Gastroesophageal sphincter (tissue), 4 donors: ENCODE results near the gene FCGBP. TPM values are rescaled to one million over a fixed set of nuclear protein-coding genes. Genes with fewer than 3 reads are reported as not detected.
"Not testable (repeated sequence)": the region's sequence is repeated elsewhere in the genome, so short reads cannot be mapped to it uniquely, and the experiment has no call there.

Source experiments
- ATAC-seq: fragments of 150-250 bp; one replicate; pipeline ENCODE4 v1.9.1; 2016; ENCODE audit warnings: mild to moderate bottlenecking, moderate library complexity
- H3K27ac ChIP-seq, 4 donors: fragments of 200-600 bp; sonication (generic) in 3 of 4; 1 replicate in 3 of 4; 2 replicates in 1 of 4; pipeline ENCODE4 v1.5.1; 2016 to 2019
- H3K27me3 ChIP-seq: fragments of 200-600 bp; sonication (generic); one replicate; pipeline ENCODE4 v1.5.1; 2019
- H3K36me3 ChIP-seq, 2 donors: fragments of 200-600 bp; sonication (generic); one replicate each; pipeline ENCODE4 v1.5.1; 2019; ENCODE audit warnings: control low read depth in 1 of 2
- H3K4me1 ChIP-seq, 3 donors: fragments of 200-600 bp; sonication (generic); 1 replicate in 2 of 3; 2 replicates in 1 of 3; pipeline ENCODE4 v1.5.1; 2016 to 2019; ENCODE audit warnings: control low read depth in 2 of 3
- H3K4me3 ChIP-seq, 2 donors: fragments of 200-600 bp; sonication (generic); one replicate each; pipeline ENCODE4 v1.5.1; 2019; ENCODE audit warnings: mild to moderate bottlenecking in 1 of 2, moderate library complexity in 1 of 2
- H3K9me3 ChIP-seq, 3 donors: fragments of 200-600 bp; sonication (generic); one replicate each; pipeline ENCODE4 v1.5.1; 2017 to 2019; ENCODE audit warnings: control low read depth in 2 of 3
- CTCF ChIP-seq, 4 experiments: fragments of 200-600 bp in 2 of 4; fragments of 450-650 bp in 2 of 4; sonication (generic) in 1 of 4; IDR thresholded peaks; one replicate each; pipeline ENCODE4 v1.5.1; 2017 to 2019; ENCODE audit warnings: antibody characterized with exemption in 4 of 4, mild to moderate bottlenecking in 2 of 4, moderate library complexity in 2 of 4
- EP300 ChIP-seq: sonication (generic); formaldehyde crosslinking; IDR thresholded peaks from one replicate; pipeline ENCODE4 v1.6.1; 2017; ENCODE audit warnings: antibody characterized with exemption, mild to moderate bottlenecking
- POLR2A ChIP-seq, 2 donors: fragments of 450-650 bp; IDR thresholded peaks; one replicate each; pipeline ENCODE4 v1.6.1; 2017; ENCODE audit warnings: antibody characterized with exemption in 2 of 2, mild to moderate bottlenecking in 2 of 2, moderate library complexity in 1 of 2
- POLR2AphosphoS5 ChIP-seq: sonication (generic); formaldehyde crosslinking; IDR thresholded peaks from one replicate; pipeline ENCODE4 v1.6.1; 2017; ENCODE audit warnings: antibody characterized with exemption
- WGBS, 2 donors: methylation state at CpG; one replicate each; pipeline ENCODE4 v1.1.5; 2018; ENCODE audit warnings: low coverage in 1 of 2; 5-methylcytosine and 5-hydroxymethylcytosine counted together
- total RNA-seq, 4 donors: library from RNA; depleted of rRNA; stranded (reverse); fragments of >200 nt; gene quantifications; one replicate each; pipeline ENCODE4 v1.1.0, GENCODE V29; 2016

FCGBP gene
- total RNA-seq, 4 donors from 2014 or later = 0.31 to 69.1 (median 8.2) TPM

GRCh38 chr19:39969266-39969665 is 34.8 kb upstream of the FCGBP start:
- TF ChIP-seq POLR2AphosphoS5 (no peak), CTCF (IDR thresholded peaks at IDR 0.05) (no peak), EP300 (no peak)
- H3K4me1 ChIP-seq = peaks cover 0 to 36% (median 8%) of the 10 kb centered on the region in 3 donors
- H3K27ac ChIP-seq = no peak overlapping the region
- no peaks in the 10 kb centered on the region for H3K27me3 ChIP-seq
- WGBS, 2 donors = 83 to 87% methylated on average over 6 of the region's 6 CpGs
- peaks cover 0 to 22% of the 10 kb centered on the region in 2 donors for H3K36me3 ChIP-seq
- no peak for ATAC-seq
- H3K4me3 ChIP-seq = no peak overlapping the region
- no peaks in the 10 kb centered on the region for H3K9me3 ChIP-seq

GRCh38 chr19:39968789-39969188 is 34.4 kb upstream of the FCGBP start:
- peaks cover 0 to 17% of the 10 kb centered on the region in 2 donors for H3K36me3 ChIP-seq
- H3K27me3 ChIP-seq = no peaks in the 10 kb centered on the region
- H3K27ac ChIP-seq = no peak overlapping the region
- WGBS, 2 donors = 100% methylated on average over 1 of the region's 15 CpGs; no CpG with 5 or more reads in 1 of the 2 donors
- no peak for TF ChIP-seq POLR2AphosphoS5
- no peaks in the 10 kb centered on the region for H3K9me3 ChIP-seq
- ATAC-seq = no peak
- no peak overlapping the region for H3K4me3 ChIP-seq
- peaks cover 0 to 36% (median 8%) of the 10 kb centered on the region in 3 donors for H3K4me1 ChIP-seq

GRCh38 chr19:39967561-39967960 is 33.1 kb upstream of the FCGBP start:
- Histone ChIP-seq H3K27me3 (no peaks in the 10 kb centered on the region), H3K4me3 (no peak overlapping the region), H3K36me3 (peaks cover 0 to 5% of the 10 kb centered on the region in 2 donors), H3K9me3 (no peaks in the 10 kb centered on the region), H3K4me1 (peaks cover 0 to 26% (median 8%) of the 10 kb centered on the region in 3 donors), H3K27ac (no peak overlapping the region)
- WGBS, 2 donors = 71 to 88% methylated on average over 1 to 9 of the region's 9 CpGs
- no peak for ATAC-seq
- no peak for TF ChIP-seq EP300
- TF ChIP-seq POLR2A (IDR thresholded peaks at IDR 0.05) = no peak
- no peak for TF ChIP-seq POLR2AphosphoS5
- no peak for TF ChIP-seq CTCF (IDR thresholded peaks at IDR 0.05)

- ATAC-seq = no peak
- no peaks in the 10 kb centered on the region for H3K27me3 ChIP-seq
- no peak for TF ChIP-seq POLR2A (IDR thresholded peaks at IDR 0.05)
- no peaks in the 10 kb centered on the region for H3K9me3 ChIP-seq
- no peak overlapping the region for H3K27ac ChIP-seq
- WGBS, 2 donors = 82 to 87% methylated on average over 3 to 6 of the region's 6 CpGs
- H3K36me3 ChIP-seq = no peaks in the 10 kb centered on the region
- H3K4me3 ChIP-seq = no peak overlapping the region
- H3K4me1 ChIP-seq = peaks cover 0 to 17% (median under 1%) of the 10 kb centered on the region in 3 donors
Observed at GRCh38 chr19:39966617-39967016, 32.2 kb upstream of the FCGBP start.

GRCh38 chr19:39963898-39964297 is 29.5 kb upstream of the FCGBP start:
- H3K4me1 ChIP-seq = no peaks in the 10 kb centered on the region
- WGBS, 2 donors = 66 to 90% methylated on average over 2 of the region's 3 CpGs
- TF ChIP-seq EP300 = no peak
- TF ChIP-seq POLR2A (IDR thresholded peaks at IDR 0.05) = no peak
- no peak for TF ChIP-seq CTCF (IDR thresholded peaks at IDR 0.05)
- no peak for TF ChIP-seq POLR2AphosphoS5
- H3K36me3 ChIP-seq = no peaks in the 10 kb centered on the region
- no peaks in the 10 kb centered on the region for H3K9me3 ChIP-seq
- H3K27me3 ChIP-seq = peaks cover 11% of the 10 kb centered on the region
- ATAC-seq = no peak
- H3K27ac ChIP-seq = no peak overlapping the region
- H3K4me3 ChIP-seq = no peak overlapping the region

GRCh38 chr19:39959407-39959806 is 25.0 kb upstream of the FCGBP start:
- not testable (repeated sequence) for H3K36me3 ChIP-seq, ATAC-seq, H3K27ac ChIP-seq, H3K4me3 ChIP-seq, H3K9me3 ChIP-seq, H3K4me1 ChIP-seq
- H3K27me3 ChIP-seq = peaks cover 11% of the 10 kb centered on the region
- WGBS, 2 donors = 40 to 53% methylated on average over 1 to 10 of the region's 13 CpGs

GRCh38 chr19:39958942-39959341 is 24.5 kb upstream of the FCGBP start:
- not testable (repeated sequence) for ATAC-seq
- 88 to 100% methylated on average over 1 to 3 of the region's 3 CpGs for WGBS, 2 donors
- peaks cover 11% of the 10 kb centered on the region for H3K27me3 ChIP-seq

GRCh38 chr19:39957886-39958285 is 23.5 kb upstream of the FCGBP start:
- H3K4me3 ChIP-seq, H3K36me3 ChIP-seq, H3K4me1 ChIP-seq, H3K9me3 ChIP-seq, ATAC-seq, H3K27ac ChIP-seq: not testable (repeated sequence)
- 72% methylated on average over 4 of the region's 5 CpGs; no CpG with 5 or more reads in 1 of the 2 donors for WGBS, 2 donors
- peaks cover 11% of the 10 kb centered on the region for H3K27me3 ChIP-seq

More at GRCh38 chr19:39958942-39959341, 24.5 kb upstream of the FCGBP start:
- H3K4me3 ChIP-seq, H3K36me3 ChIP-seq, H3K9me3 ChIP-seq, H3K27ac ChIP-seq, H3K4me1 ChIP-seq: not testable (repeated sequence)
